Keratinocyte (primary cell): ENCODE measurements around the gene MAP3K4. TPM values are rescaled to one million over a fixed set of nuclear protein-coding genes. Genes with fewer than 3 reads are reported as not detected.

Experiments used
- DNase-seq: peaks from one replicate; pipeline ENCODE4 v3.0.0-alpha.2; 2011; ENCODE audit warnings: low read depth, missing footprints, low spot score
- FAIRE-seq: peaks from 2 replicates; lab custom pipeline; 2011; peaks lifted over from hg19 to GRCh38; lab: Jason Lieb, UNC
- H2AFZ ChIP-seq: 2 replicates; pipeline ENCODE4 v1.6.0; 2012; ENCODE audit warnings: low read length, control low read depth, inconsistent platforms; ENCODE audit not compliant: control insufficient read depth
- H3K27ac ChIP-seq: 2 replicates; pipeline ENCODE4 v1.5.1; 2011; ENCODE audit warnings: low read length; ENCODE audit not compliant: control insufficient read depth, insufficient read depth
- H3K27me3 ChIP-seq: 3 replicates; pipeline ENCODE4 v1.6.0; 2011; ENCODE audit warnings: low read length; ENCODE audit not compliant: control insufficient read depth, insufficient read depth; ENCODE audit errors: extremely low read depth
- H3K36me3 ChIP-seq, 2 experiments: 2 replicates in 1 of 2; 3 replicates in 1 of 2; pipeline ENCODE4 v1.5.1; 2011; ENCODE audit warnings: low read length in 2 of 2, mild to moderate bottlenecking in 1 of 2; ENCODE audit not compliant: control insufficient read depth in 2 of 2, insufficient read depth in 2 of 2; ENCODE audit errors: extremely low read depth in 1 of 2
- H3K4me1 ChIP-seq: 3 replicates; pipeline ENCODE4 v1.5.1; 2011; ENCODE audit warnings: low read length; ENCODE audit not compliant: control insufficient read depth, insufficient read depth; ENCODE audit errors: extremely low read depth
- H3K4me2 ChIP-seq: 3 replicates; pipeline ENCODE4 v1.6.0; 2011; ENCODE audit warnings: low read depth, low read length; ENCODE audit not compliant: control insufficient read depth, insufficient read depth; ENCODE audit errors: extremely low read depth
- H3K4me3 ChIP-seq, 3 experiments: fragments of 200-600 bp in 1 of 3; sonication (generic) in 1 of 3; 2 replicates in 2 of 3; 3 replicates in 1 of 3; pipeline ENCODE4 v1.5.1; 2011 to 2016; ENCODE audit warnings: low read length in 3 of 3, mild to moderate bottlenecking in 3 of 3, control low read depth in 2 of 3, inconsistent platforms in 1 of 3, low read depth in 1 of 3, mixed read lengths in 1 of 3, mixed run types in 1 of 3, moderate library complexity in 1 of 3; ENCODE audit not compliant: control insufficient read depth in 2 of 3, insufficient read depth in 2 of 3; ENCODE audit errors: extremely low read depth in 1 of 3
- H3K79me2 ChIP-seq: 2 replicates; pipeline ENCODE4 v1.6.0; 2012; ENCODE audit warnings: low read length; ENCODE audit not compliant: control insufficient read depth, insufficient read depth
- H3K9ac ChIP-seq: 3 replicates; pipeline ENCODE4 v1.6.0; 2011; ENCODE audit warnings: low read length; ENCODE audit not compliant: control insufficient read depth, insufficient read depth; ENCODE audit errors: extremely low read depth
- H3K9me1 ChIP-seq: 3 replicates; pipeline ENCODE4 v1.6.0; 2011; ENCODE audit warnings: low read length; ENCODE audit not compliant: control insufficient read depth, insufficient read depth; ENCODE audit errors: extremely low read depth
- H3K9me3 ChIP-seq: 2 replicates; pipeline ENCODE4 v1.5.1; 2012; ENCODE audit warnings: low read depth, low read length; ENCODE audit not compliant: control insufficient read depth
- H4K20me1 ChIP-seq: 3 replicates; pipeline ENCODE4 v1.6.0; 2011; ENCODE audit warnings: low read length; ENCODE audit not compliant: control insufficient read depth, insufficient read depth; ENCODE audit errors: extremely low read depth
- EZH2 ChIP-seq: IDR thresholded peaks from one replicate; pipeline ENCODE4 v1.6.1; 2012; ENCODE audit warnings: inconsistent platforms, mild to moderate bottlenecking, low read length, moderate library complexity
- dilution Hi-C: fragments of 300-500 bp; cut with MboI; formaldehyde crosslinking; loops from one replicate; pipeline ENCODE4 v1.7.0; 2020; ENCODE audit warnings: low sequenced_read_pairs; ENCODE audit not compliant: extremely low pct_ligation_motif_present
- polyA plus RNA-seq, 5 experiments: library from polyadenylated mRNA; depleted of rRNA in 3 of 5; stranded (reverse) in 3 of 5; stranded (forward) in 1 of 5; unstranded in 1 of 5; fragments of >200 nt; gene quantifications; 1 replicate in 1 of 5; 2 replicates in 3 of 5; 3 replicates in 1 of 5; pipeline versions ENCODE4 v1.2.1 to v1.2.3, GENCODE V29; 2011 to 2012; ENCODE audit warnings: missing spikeins in 2 of 5, low read depth in 1 of 5, low replicate concordance in 1 of 5
- TF ChIP-seq, protein P1 (sequence below), 3 experiments: IDR thresholded peaks in 1 of 3; conservative IDR thresholded peaks in 1 of 3; optimal IDR thresholded peaks in 1 of 3; 2 replicates in 2 of 3; 3 replicates in 1 of 3; pipeline versions ENCODE3 to v1.5.1; 2011; ENCODE audit warnings: low read length in 3 of 3, mild to moderate bottlenecking in 3 of 3, moderate library complexity in 2 of 3, control low read depth in 1 of 3, inconsistent platforms in 1 of 3; ENCODE audit not compliant: insufficient read depth in 2 of 3; ENCODE audit errors: extremely low read depth in 1 of 3

Gene MAP3K4
- polyA plus RNA-seq, 1 donor (not counting 4 experiments of a cell fraction or from before 2014, with no cell fraction given): 12.8 TPM

DNA sequence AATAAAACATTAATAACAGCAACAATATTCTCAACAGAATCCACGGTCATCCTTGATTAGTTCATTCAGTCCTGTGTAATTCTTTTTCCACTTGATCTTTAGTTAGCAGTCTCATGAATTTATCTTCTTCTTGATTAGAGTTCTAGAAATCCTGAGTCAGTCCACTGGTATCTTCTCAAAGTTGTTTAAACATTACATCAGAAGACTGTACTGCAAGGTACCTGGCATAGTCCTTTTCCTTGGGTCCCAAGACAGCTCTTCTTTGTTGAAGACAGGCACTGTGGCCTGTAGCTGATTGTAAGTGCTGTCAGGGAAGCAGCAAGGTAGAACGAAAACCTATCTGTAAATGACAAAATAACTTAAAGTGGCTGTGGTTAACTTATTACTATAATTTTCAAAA, 11.8 kb downstream of the MAP3K4 start:
- no peaks in the 10 kb centered on the region for H3K27me3 ChIP-seq
- TF ChIP-seq, protein P1, sequence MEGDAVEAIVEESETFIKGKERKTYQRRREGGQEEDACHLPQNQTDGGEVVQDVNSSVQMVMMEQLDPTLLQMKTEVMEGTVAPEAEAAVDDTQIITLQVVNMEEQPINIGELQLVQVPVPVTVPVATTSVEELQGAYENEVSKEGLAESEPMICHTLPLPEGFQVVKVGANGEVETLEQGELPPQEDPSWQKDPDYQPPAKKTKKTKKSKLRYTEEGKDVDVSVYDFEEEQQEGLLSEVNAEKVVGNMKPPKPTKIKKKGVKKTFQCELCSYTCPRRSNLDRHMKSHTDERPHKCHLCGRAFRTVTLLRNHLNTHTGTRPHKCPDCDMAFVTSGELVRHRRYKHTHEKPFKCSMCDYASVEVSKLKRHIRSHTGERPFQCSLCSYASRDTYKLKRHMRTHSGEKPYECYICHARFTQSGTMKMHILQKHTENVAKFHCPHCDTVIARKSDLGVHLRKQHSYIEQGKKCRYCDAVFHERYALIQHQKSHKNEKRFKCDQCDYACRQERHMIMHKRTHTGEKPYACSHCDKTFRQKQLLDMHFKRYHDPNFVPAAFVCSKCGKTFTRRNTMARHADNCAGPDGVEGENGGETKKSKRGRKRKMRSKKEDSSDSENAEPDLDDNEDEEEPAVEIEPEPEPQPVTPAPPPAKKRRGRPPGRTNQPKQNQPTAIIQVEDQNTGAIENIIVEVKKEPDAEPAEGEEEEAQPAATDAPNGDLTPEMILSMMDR (optimal IDR thresholded peaks at IDR 0.05 in 1 of 3, IDR thresholded peaks at IDR 0.05 in 1 of 3, conservative IDR thresholded peaks at IDR 0.05 in 1 of 3; ENCODE audit: extremely low read depth in 1 of 3, insufficient read depth in 2 of 3, low read length in 3 of 3): no peak
- no peak for TF ChIP-seq EZH2
- no peak overlapping the region for H3K4me3 ChIP-seq
- peaks cover 66% of the 10 kb centered on the region for H3K79me2 ChIP-seq
- no peaks in the 10 kb centered on the region for H3K9me1 ChIP-seq
- H4K20me1 ChIP-seq: no peaks in the 10 kb centered on the region
- no peak overlapping the region for H3K9ac ChIP-seq
- H3K27ac ChIP-seq: no peak overlapping the region
- no peaks in the 10 kb centered on the region for H3K9me3 ChIP-seq
- peaks cover 6% of the 10 kb centered on the region for H3K4me1 ChIP-seq
- no peak overlapping the region for H3K4me2 ChIP-seq
- no peaks in the 10 kb centered on the region for H3K36me3 ChIP-seq
- no peak for FAIRE-seq
- H2AFZ ChIP-seq: no peak overlapping the region
- DNase-seq: no peak
- dilution Hi-C loops: no loop called here

DNA sequence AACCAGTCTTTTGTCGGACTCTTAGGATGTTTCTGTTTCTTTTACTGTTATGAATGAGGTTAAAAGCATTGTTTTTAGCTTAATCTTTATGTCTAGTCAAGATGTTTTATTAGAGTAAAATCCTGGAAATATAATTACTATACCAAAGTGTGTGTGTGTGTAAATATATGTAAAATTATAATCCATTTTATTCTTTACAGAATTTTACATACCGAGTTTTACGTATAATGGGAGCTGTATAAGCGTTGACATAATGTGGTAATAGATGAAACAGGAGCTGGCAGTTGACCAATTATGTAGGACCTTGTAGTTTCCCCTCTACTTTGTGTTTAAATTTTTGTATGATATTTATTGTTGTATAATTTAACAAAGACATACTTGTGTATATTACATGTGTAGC, 16.7 kb downstream of the MAP3K4 start:
- Histone ChIP-seq H3K4me1 (peaks cover 5% of the 10 kb centered on the region), H3K27me3 (no peaks in the 10 kb centered on the region), H3K36me3 (no peaks in the 10 kb centered on the region), H3K9ac (no peak overlapping the region), H3K9me1 (no peaks in the 10 kb centered on the region), H3K27ac (no peak overlapping the region), H2AFZ (no peak overlapping the region), H3K4me2 (no peak overlapping the region), H3K79me2 (peaks cover 63% of the 10 kb centered on the region), H4K20me1 (no peaks in the 10 kb centered on the region), H3K9me3 (no peaks in the 10 kb centered on the region), H3K4me3 (no peak overlapping the region)
- dilution Hi-C loops: no loop called here
- DNase-seq: no peak
- FAIRE-seq: no peak
- TF ChIP-seq, protein P1 (optimal IDR thresholded peaks at IDR 0.05 in 1 of 3, IDR thresholded peaks at IDR 0.05 in 1 of 3, conservative IDR thresholded peaks at IDR 0.05 in 1 of 3; ENCODE audit: extremely low read depth in 1 of 3, insufficient read depth in 2 of 3, low read length in 3 of 3): no peak
- no peak for TF ChIP-seq EZH2
